ENCODE measurements around the gene KCNS3.
A peak's percentile ranks its signal among the peaks of the same experiment; 100 is the strongest.

The KCNS3 gene

GRCh38 chr2:17918789-17919188 lies 40.3 kb downstream of the KCNS3 start:
- H3K4me2 ChIP-seq (ENCODE audit: low read length, poor library complexity, severe bottlenecking), result no peak overlapping the region
- no peak overlapping the region for H2AFZ ChIP-seq (ENCODE audit: low read depth, low read length)
- no peak overlapping the region for H4K8ac ChIP-seq (ENCODE audit: low read length)
- no peak overlapping the region for H3K23ac ChIP-seq (ENCODE audit: low read length in 2 of 2)
- no peaks in the 10 kb centered on the region for H3K27me3 ChIP-seq (ENCODE audit: control insufficient read depth in 1 of 2, insufficient read depth in 1 of 2, low read length in 2 of 2)
- peaks cover 10% of the 10 kb centered on the region for H3K79me1 ChIP-seq (replicated peaks; ENCODE audit: low read length, poor library complexity, severe bottlenecking)
- H3K4me3 ChIP-seq (ENCODE audit: insufficient read depth in 1 of 2, low read depth in 1 of 2, low read length in 2 of 2), result no peak overlapping the region
- no peak overlapping the region for H3K27ac ChIP-seq (ENCODE audit: low read length, poor library complexity, severe bottlenecking)
- no peak overlapping the region for H3K14ac ChIP-seq (ENCODE audit: low read length in 2 of 2)
- H3K18ac ChIP-seq (ENCODE audit: low read depth in 1 of 2, low read length in 2 of 2), result no peak overlapping the region
- peak; percentile 10 for DNase-seq
- no peak overlapping the region for H3K4ac ChIP-seq (ENCODE audit: low read depth in 1 of 2, low read length in 2 of 2)
- H2BK120ac ChIP-seq (ENCODE audit: low read depth, low read length), result no peak overlapping the region
- no peak overlapping the region for H2BK5ac ChIP-seq (ENCODE audit: low read depth, low read length, poor library complexity, severe bottlenecking)
- no peak overlapping the region for H4K91ac ChIP-seq (ENCODE audit: low read length)
- H3K4me1 ChIP-seq (ENCODE audit: control insufficient read depth, insufficient read depth, low read depth, low read length), result peaks cover 4% of the 10 kb centered on the region
- no peak overlapping the region for H3K9ac ChIP-seq (ENCODE audit: low read length)
- WGBS, result 33% methylated on average over 1 of the region's 1 CpG
- H2AK5ac ChIP-seq (ENCODE audit: low read length, severe bottlenecking), result no peak overlapping the region
- no peak overlapping the region for H2BK15ac ChIP-seq (ENCODE audit: low read depth, poor library complexity, severe bottlenecking)
- H3K36me3 ChIP-seq (ENCODE audit: control insufficient read depth in 1 of 2, insufficient read depth in 2 of 2, low read depth in 1 of 2, low read length in 2 of 2), result no peaks in the 10 kb centered on the region
- no peak overlapping the region for H2BK12ac ChIP-seq (ENCODE audit: low read length in 2 of 2)
- H3K9me3 ChIP-seq (ENCODE audit: control insufficient read depth, low read length), result no peaks in the 10 kb centered on the region

- H3K9me3 ChIP-seq (ENCODE audit: control insufficient read depth, low read length), result no peaks in the 10 kb centered on the region
- 89% methylated on average over 4 of the region's 4 CpGs for WGBS
- no peaks in the 10 kb centered on the region for H3K27me3 ChIP-seq (ENCODE audit: control insufficient read depth in 1 of 2, insufficient read depth in 1 of 2, low read length in 2 of 2)
- H3K27ac ChIP-seq (ENCODE audit: low read length, poor library complexity, severe bottlenecking), result no peak overlapping the region
- H2BK15ac ChIP-seq (ENCODE audit: low read depth, poor library complexity, severe bottlenecking), result no peak overlapping the region
- no peak overlapping the region for H3K18ac ChIP-seq (ENCODE audit: low read depth in 1 of 2, low read length in 2 of 2)
- peaks cover 8% of the 10 kb centered on the region for H3K4me1 ChIP-seq (ENCODE audit: control insufficient read depth, insufficient read depth, low read depth, low read length)
- no peak overlapping the region for H4K8ac ChIP-seq (ENCODE audit: low read length)
- H3K4me2 ChIP-seq (ENCODE audit: low read length, poor library complexity, severe bottlenecking), result no peak overlapping the region
- H3K9ac ChIP-seq (ENCODE audit: low read length), result no peak overlapping the region
- H2BK5ac ChIP-seq (ENCODE audit: low read depth, low read length, poor library complexity, severe bottlenecking), result no peak overlapping the region
- no peak overlapping the region for H3K4me3 ChIP-seq (ENCODE audit: insufficient read depth in 1 of 2, low read depth in 1 of 2, low read length in 2 of 2)
- H3K36me3 ChIP-seq (ENCODE audit: control insufficient read depth in 1 of 2, insufficient read depth in 2 of 2, low read depth in 1 of 2, low read length in 2 of 2), result peaks cover 0 to 11% of the 10 kb centered on the region in 2 experiments
- no peak overlapping the region for H2AFZ ChIP-seq (ENCODE audit: low read depth, low read length)
- H3K79me1 ChIP-seq (replicated peaks; ENCODE audit: low read length, poor library complexity, severe bottlenecking), result no peaks in the 10 kb centered on the region
- no peak overlapping the region for H2BK12ac ChIP-seq (ENCODE audit: low read length in 2 of 2)
- H3K14ac ChIP-seq (ENCODE audit: low read length in 2 of 2), result no peak overlapping the region
- H2BK120ac ChIP-seq (ENCODE audit: low read depth, low read length), result no peak overlapping the region
- no peak overlapping the region for H2AK5ac ChIP-seq (ENCODE audit: low read length, severe bottlenecking)
- H3K4ac ChIP-seq (ENCODE audit: low read depth in 1 of 2, low read length in 2 of 2), result no peak overlapping the region
- H4K91ac ChIP-seq (ENCODE audit: low read length), result no peak overlapping the region
- no peak for DNase-seq
- no peak overlapping the region for H3K23ac ChIP-seq (ENCODE audit: low read length in 2 of 2)
These were observed 52.3 kb downstream of the KCNS3 start for GRCh38 chr2:17930773-17931172.

GRCh38 chr2:17933256-17933655 lies 54.8 kb downstream of the KCNS3 start:
- Histone ChIP-seq H3K4me3 (ENCODE audit: insufficient read depth in 1 of 2, low read depth in 1 of 2, low read length in 2 of 2) (no peak overlapping the region), H3K27me3 (ENCODE audit: control insufficient read depth in 1 of 2, insufficient read depth in 1 of 2, low read length in 2 of 2) (no peaks in the 10 kb centered on the region), H2AFZ (ENCODE audit: low read depth, low read length) (no peak overlapping the region), H3K9ac (ENCODE audit: low read length) (no peak overlapping the region), H3K27ac (ENCODE audit: low read length, poor library complexity, severe bottlenecking) (no peak overlapping the region), H3K9me3 (ENCODE audit: control insufficient read depth, low read length) (peaks cover under 1% of the 10 kb centered on the region), H3K4me1 (ENCODE audit: control insufficient read depth, insufficient read depth, low read depth, low read length) (peaks cover 9% of the 10 kb centered on the region), H3K23ac (ENCODE audit: low read length in 2 of 2) (no peak overlapping the region), H3K79me1 (replicated peaks; ENCODE audit: low read length, poor library complexity, severe bottlenecking) (no peaks in the 10 kb centered on the region), H2BK120ac (ENCODE audit: low read depth, low read length) (no peak overlapping the region), H2BK12ac (ENCODE audit: low read length in 2 of 2) (no peak overlapping the region), H2AK5ac (ENCODE audit: low read length, severe bottlenecking) (no peak overlapping the region), H2BK15ac (ENCODE audit: low read depth, poor library complexity, severe bottlenecking) (no peak overlapping the region), H3K4me2 (ENCODE audit: low read length, poor library complexity, severe bottlenecking) (no peak overlapping the region), H3K36me3 (ENCODE audit: control insufficient read depth in 1 of 2, insufficient read depth in 2 of 2, low read depth in 1 of 2, low read length in 2 of 2) (peaks cover 0 to 11% of the 10 kb centered on the region in 2 experiments), H3K14ac (ENCODE audit: low read length in 2 of 2) (no peak overlapping the region), H4K8ac (ENCODE audit: low read length) (no peak overlapping the region), H3K4ac (ENCODE audit: low read depth in 1 of 2, low read length in 2 of 2) (no peak overlapping the region), H4K91ac (ENCODE audit: low read length) (no peak overlapping the region), H3K18ac (ENCODE audit: low read depth in 1 of 2, low read length in 2 of 2) (no peak overlapping the region), H2BK5ac (ENCODE audit: low read depth, low read length, poor library complexity, severe bottlenecking) (no peak overlapping the region)
- DNase-seq, result no peak
- 91% methylated on average over 1 of the region's 3 CpGs for WGBS

DNA sequence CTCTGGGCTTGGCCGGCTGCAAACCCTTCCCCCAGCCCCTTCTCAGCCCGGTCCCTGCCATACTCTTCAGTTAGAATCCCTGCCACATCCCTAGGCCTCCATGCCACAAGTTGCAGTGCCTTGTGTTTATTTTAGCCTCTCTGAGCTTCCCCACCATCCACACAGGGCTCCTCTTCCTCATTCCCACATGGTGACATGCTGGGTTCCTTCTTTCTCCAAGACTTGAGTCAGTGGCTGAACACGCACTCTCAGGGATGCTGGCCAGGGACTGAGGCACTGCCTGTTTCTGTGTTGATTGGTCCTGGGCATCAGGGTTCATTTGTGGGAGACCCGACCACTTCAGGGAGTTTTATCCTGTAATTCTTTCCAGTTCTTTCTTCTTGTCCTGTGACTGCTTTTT lies 56.3 kb downstream of the KCNS3 start:
- H3K27me3 ChIP-seq (ENCODE audit: control insufficient read depth in 1 of 2, insufficient read depth in 1 of 2, low read length in 2 of 2), result no peaks in the 10 kb centered on the region
- H3K9me3 ChIP-seq (ENCODE audit: control insufficient read depth, low read length), result peaks cover 6% of the 10 kb centered on the region
- no peak overlapping the region for H2BK15ac ChIP-seq (ENCODE audit: low read depth, poor library complexity, severe bottlenecking)
- no peak overlapping the region for H3K4me3 ChIP-seq (ENCODE audit: insufficient read depth in 1 of 2, low read depth in 1 of 2, low read length in 2 of 2)
- no peak overlapping the region for H3K4me2 ChIP-seq (ENCODE audit: low read length, poor library complexity, severe bottlenecking)
- no peak overlapping the region for H2BK120ac ChIP-seq (ENCODE audit: low read depth, low read length)
- no peak overlapping the region for H2AK5ac ChIP-seq (ENCODE audit: low read length, severe bottlenecking)
- H3K4ac ChIP-seq (ENCODE audit: low read depth in 1 of 2, low read length in 2 of 2), result no peak overlapping the region
- DNase-seq, result peak; percentile 49
- H4K8ac ChIP-seq (ENCODE audit: low read length), result no peak overlapping the region
- H3K79me1 ChIP-seq (replicated peaks; ENCODE audit: low read length, poor library complexity, severe bottlenecking), result no peaks in the 10 kb centered on the region
- no peak overlapping the region for H2BK5ac ChIP-seq (ENCODE audit: low read depth, low read length, poor library complexity, severe bottlenecking)
- H3K27ac ChIP-seq (ENCODE audit: low read length, poor library complexity, severe bottlenecking), result peak overlapping the region; percentile 15
- peaks cover 9% of the 10 kb centered on the region for H3K4me1 ChIP-seq (ENCODE audit: control insufficient read depth, insufficient read depth, low read depth, low read length)
- H4K91ac ChIP-seq (ENCODE audit: low read length), result no peak overlapping the region
- no peak overlapping the region for H2BK12ac ChIP-seq (ENCODE audit: low read length in 2 of 2)
- H3K14ac ChIP-seq (ENCODE audit: low read length in 2 of 2), result no peak overlapping the region
- peak overlapping the region in 1 of 2 experiments; percentile 61 for H3K18ac ChIP-seq (ENCODE audit: low read depth in 1 of 2, low read length in 2 of 2)
- no peak overlapping the region for H3K23ac ChIP-seq (ENCODE audit: low read length in 2 of 2)
- H2AFZ ChIP-seq (ENCODE audit: low read depth, low read length), result no peak overlapping the region
- H3K36me3 ChIP-seq (ENCODE audit: control insufficient read depth in 1 of 2, insufficient read depth in 2 of 2, low read depth in 1 of 2, low read length in 2 of 2), result peaks cover 0 to 11% of the 10 kb centered on the region in 2 experiments
- WGBS, result 75% methylated on average over 4 of the region's 4 CpGs
- no peak overlapping the region for H3K9ac ChIP-seq (ENCODE audit: low read length)
